Astrocyte of the spinal cord (primary cell): ENCODE results near the gene HID1.

Experiments
- DNase-seq: peaks from one replicate; pipeline ENCODE4 v3.0.0; 2011; ENCODE audit warnings: low read depth, low spot score
- H3K4me3 ChIP-seq: 2 replicates; pipeline ENCODE4 v1.5.1; 2011; ENCODE audit warnings: low read depth, mild to moderate bottlenecking, low read length, moderate library complexity
- in situ Hi-C: cut with HindIII; loops from 2 replicates; pipeline ENCODE4 v1.10.0; 2017; ENCODE audit warnings: low sequenced_read_pairs
- TF ChIP-seq, protein P1 (sequence below): IDR thresholded peaks from 2 replicates; pipeline ENCODE4 v1.5.1; 2012; ENCODE audit warnings: low read depth, mild to moderate bottlenecking, low read length, inconsistent platforms

The HID1 gene

DNA sequence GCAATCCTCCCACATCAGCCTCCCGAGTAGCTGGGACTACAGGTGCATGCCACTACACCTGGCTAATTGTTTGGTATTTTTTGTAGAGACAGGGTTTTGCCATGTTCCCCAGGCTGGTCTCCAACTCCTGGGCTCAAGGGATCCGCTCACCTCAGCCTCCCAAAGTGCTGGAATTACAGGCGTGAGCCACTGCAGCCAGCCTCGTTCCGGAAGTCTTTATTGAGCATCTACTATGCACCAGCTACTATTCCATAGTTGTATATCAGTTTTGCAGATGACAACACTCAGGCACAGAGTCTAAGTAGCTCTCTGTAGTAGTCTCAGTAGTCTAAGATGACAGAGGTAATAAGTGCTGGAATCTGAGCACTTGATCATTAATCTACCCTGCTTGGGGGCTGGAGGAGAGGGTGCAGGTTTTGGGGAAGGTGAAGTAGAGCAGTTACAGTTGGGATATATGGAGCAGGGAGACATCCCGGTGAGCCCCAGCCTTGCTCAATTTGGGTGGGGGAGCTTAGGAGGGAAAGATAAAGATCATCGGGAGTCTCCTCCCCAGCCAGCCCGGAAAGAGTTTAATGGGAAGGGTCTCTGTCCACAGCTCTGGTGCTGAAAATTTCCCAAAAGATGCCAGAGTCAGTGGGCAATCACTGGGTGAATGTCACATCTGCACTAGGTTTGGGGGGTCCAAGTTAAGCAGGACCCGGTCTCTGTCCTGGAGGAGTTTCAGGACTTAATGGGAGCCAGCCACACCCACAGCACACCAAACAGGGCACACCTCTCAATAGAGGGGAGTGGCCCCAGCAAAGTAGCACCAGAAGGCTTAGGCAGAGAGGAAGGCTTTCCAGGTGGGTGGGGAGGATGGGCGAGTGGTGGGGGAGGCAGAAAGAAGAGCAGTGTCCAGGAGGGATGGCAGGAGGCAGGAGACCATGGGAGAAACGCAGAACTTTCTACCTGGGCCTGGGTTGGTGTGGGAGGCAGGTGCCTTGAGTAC lies 35.2 kb downstream of the HID1 start:
- TF ChIP-seq, protein P1, sequence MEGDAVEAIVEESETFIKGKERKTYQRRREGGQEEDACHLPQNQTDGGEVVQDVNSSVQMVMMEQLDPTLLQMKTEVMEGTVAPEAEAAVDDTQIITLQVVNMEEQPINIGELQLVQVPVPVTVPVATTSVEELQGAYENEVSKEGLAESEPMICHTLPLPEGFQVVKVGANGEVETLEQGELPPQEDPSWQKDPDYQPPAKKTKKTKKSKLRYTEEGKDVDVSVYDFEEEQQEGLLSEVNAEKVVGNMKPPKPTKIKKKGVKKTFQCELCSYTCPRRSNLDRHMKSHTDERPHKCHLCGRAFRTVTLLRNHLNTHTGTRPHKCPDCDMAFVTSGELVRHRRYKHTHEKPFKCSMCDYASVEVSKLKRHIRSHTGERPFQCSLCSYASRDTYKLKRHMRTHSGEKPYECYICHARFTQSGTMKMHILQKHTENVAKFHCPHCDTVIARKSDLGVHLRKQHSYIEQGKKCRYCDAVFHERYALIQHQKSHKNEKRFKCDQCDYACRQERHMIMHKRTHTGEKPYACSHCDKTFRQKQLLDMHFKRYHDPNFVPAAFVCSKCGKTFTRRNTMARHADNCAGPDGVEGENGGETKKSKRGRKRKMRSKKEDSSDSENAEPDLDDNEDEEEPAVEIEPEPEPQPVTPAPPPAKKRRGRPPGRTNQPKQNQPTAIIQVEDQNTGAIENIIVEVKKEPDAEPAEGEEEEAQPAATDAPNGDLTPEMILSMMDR, result no peak
- in situ Hi-C loops, result no loop called here
- no peak overlapping the region for H3K4me3 ChIP-seq
- no peak for DNase-seq

DNA sequence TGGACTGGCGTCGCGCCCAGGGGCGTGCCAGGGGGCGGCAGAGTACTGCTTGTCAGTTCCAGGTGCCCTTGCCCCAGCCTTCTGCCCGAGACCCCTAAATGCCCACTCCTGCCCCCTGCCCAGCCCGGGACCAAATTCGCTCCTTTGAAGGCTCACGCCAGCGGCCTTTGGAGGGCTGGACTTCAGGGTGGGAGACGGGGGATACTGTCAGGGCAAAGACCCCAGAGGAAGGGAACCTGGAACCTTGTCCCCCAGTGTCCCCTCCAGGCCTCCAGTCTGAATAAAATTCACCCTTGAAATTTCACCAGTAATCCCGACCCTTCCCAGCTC lies 36.1 kb downstream of the HID1 start:
- DNase-seq, result no peak
- TF ChIP-seq, protein P1, result no peak
- no peak overlapping the region for H3K4me3 ChIP-seq
- in situ Hi-C loops, result no loop called here

DNA sequence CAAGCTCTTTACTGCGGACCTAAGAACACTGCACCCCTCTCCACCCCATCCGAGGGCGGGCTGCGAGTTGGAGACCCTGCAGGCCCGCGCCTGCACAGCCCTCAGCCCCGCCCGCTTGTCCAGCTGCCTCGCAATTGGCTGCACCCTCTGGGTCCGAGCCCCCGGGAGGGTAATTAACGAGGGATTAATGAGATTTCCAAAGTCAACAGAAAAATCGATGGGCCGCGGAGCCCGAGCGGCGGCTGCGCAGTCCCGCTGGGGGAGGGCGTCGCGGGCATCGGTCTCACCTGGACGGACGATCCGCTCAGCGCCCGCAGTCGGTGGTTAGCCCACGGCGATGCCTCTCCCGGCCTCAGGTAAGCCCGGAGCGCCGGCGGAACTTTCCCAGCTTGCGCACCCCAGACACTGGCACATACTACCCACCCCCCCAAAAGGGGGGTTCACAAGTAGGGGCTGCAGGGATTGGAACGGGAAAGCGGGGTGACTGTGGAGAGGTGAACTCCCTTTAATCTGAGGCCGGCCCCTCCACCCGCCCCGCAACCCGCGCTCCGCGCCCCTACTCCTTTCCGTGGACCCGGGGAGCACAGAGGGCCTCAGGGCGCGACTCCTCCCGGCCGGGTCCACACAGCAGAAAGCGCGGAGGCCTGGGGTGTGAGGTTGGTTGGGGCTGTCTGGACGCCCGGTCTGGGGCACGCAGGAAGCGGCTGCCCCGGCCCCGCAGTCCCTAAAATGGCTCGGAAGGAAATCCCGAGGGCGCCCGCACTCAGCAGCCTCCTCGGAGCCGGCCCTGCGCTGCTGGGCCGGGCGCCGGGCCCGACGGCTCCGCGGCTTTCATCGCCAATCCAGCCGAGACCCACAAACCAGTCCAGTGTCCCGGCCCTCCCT lies 36.7 kb downstream of the HID1 start, which contains the start of gene OTOP3:
Gene OTOP3, plus strand, starts transcription at position 314 of the 885 bp plus-strand sequence. Its CDS starts 24 bp downstream, at position 338.
- DNase-seq, result no peak
- H3K4me3 ChIP-seq, result no peak within 1 kb of the TSS
- in situ Hi-C loops, result no loop called here
- TF ChIP-seq, protein P1, result no peak

DNA sequence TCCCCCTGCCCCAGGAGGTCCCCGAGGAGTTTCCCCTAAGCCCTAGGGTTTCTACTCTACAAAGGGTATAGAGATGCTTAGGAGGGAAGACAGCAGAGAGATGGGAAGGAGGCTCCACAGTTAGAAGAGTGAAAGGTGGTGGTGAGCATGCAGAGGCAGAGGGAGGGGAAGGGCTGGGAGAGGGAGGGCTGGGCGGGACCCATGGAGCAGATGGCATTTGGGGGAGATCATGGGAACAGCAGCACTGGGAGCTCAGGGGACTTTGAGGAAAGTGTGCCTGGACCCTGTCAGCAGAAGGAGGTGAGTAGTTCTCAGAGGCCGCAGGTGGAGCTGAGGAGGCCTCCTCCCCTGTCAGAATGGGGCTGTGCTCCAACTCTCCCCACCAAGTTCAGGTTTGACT lies 37.5 kb downstream of the HID1 start:
- no peak for DNase-seq
- in situ Hi-C loops, result no loop called here
- H3K4me3 ChIP-seq, result no peak overlapping the region
- TF ChIP-seq, protein P1, result no peak

DNA sequence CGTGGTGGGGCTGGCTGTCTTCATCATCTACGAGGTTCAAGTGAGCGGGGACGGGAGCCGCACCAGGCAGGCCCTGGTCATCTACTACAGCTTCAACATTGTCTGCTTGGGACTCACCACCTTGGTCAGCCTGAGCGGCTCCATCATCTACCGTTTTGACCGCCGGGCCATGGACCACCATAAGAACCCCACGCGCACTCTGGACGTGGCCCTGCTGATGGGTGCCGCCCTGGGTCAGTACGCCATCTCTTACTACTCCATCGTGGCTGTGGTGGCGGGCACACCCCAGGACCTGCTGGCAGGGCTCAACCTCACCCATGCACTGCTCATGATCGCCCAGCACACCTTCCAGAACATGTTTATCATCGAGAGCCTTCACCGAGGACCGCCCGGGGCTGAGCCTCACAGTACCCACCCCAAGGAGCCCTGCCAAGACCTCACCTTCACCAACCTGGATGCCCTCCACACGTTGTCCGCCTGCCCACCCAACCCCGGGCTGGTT lies 42.0 kb downstream of the HID1 start:
- in situ Hi-C loops, result no loop called here

DNA sequence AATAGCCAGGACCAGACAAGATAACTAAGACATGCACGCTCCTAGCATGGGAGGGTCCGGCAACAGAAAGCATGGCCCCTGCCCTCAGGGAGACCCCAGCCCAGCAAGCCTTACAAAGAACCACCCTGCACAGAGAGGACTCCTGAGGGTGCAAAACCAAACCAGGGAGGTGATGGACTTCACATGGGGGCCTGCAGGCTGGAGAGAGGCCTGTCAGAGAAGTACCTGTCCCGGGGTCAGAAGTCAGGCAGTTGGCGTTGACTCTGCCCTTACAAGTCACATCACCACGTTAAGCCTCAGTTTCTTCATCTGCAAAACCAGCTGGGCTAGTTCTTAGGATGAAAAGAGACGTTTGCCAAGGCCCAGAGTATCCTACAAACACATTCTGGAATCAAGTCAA lies 43.8 kb downstream of the HID1 start:
- in situ Hi-C loops, result no loop called here

More for the DNA sequence above, 42.0 kb downstream of the HID1 start:
- TF ChIP-seq, protein P1, result no peak
- no peak for DNase-seq
- no peak overlapping the region for H3K4me3 ChIP-seq

More for the DNA sequence above, 43.8 kb downstream of the HID1 start:
- H3K4me3 ChIP-seq, result no peak overlapping the region
- TF ChIP-seq, protein P1, result no peak
- DNase-seq, result no peak
